Stimulated activated CD8-positive, alpha-beta memory T cell treated with anti-CD3 and anti-CD28 coated beads, Interleukin-2, amount 100 ng/mL, for 1 hour (primary cell): ENCODE measurements around the gene RPL9.
A peak's percentile ranks its signal among the peaks of the same experiment; 100 is the strongest.
"Not testable (repeated sequence)": the region's sequence is repeated elsewhere in the genome, so short reads cannot be mapped to it uniquely, and the experiment has no call there.

ENCODE experiments used
- DNase-seq, 2 donors: peaks; one replicate each; pipeline ENCODE4 v3.0.0-alpha.2; 2020; ENCODE audit warnings: low read depth in 2 of 2

The RPL9 gene

GRCh38 chr4:39458505-39459300, at the start of gene RPL9, which contains the start of gene LIAS:
Gene RPL9 (minus strand): TSS chr4:39458922. CDS start chr4:39458439, 483 bp downstream.
Gene LIAS (plus strand): TSS chr4:39459056. CDS start chr4:39459118, 62 bp downstream.
- peak; percentile 86 to 90 for DNase-seq

- DNase-seq = no peak
Measured at GRCh38 chr4:39505581-39505980, 46.9 kb upstream of the RPL9 start.

GRCh38 chr4:39504538-39504937, 45.8 kb upstream of the RPL9 start:
- DNase-seq = no peak

- not testable (repeated sequence) for DNase-seq
Measured at GRCh38 chr4:39502664-39503035, 43.9 kb upstream of the RPL9 start.

GRCh38 chr4:39502019-39502663, 43.4 kb upstream of the RPL9 start:
- no peak for DNase-seq

- no peak for DNase-seq
Measured at GRCh38 chr4:39498727-39499020, 40.0 kb upstream of the RPL9 start.

- no peak for DNase-seq
Measured at GRCh38 chr4:39497909-39498726, 39.4 kb upstream of the RPL9 start.

- no peak for DNase-seq
Measured at GRCh38 chr4:39495446-39496213, 36.9 kb upstream of the RPL9 start.

- no peak for DNase-seq
Measured at GRCh38 chr4:39494354-39494753, 35.6 kb upstream of the RPL9 start.

GRCh38 chr4:39490322-39490721, 31.6 kb upstream of the RPL9 start:
- no peak for DNase-seq

- no peak for DNase-seq
Measured at GRCh38 chr4:39486221-39486804, 27.6 kb upstream of the RPL9 start.

- no peak for DNase-seq
Measured at GRCh38 chr4:39484582-39485272, 26.0 kb upstream of the RPL9 start.

GRCh38 chr4:39480902-39481695, 22.4 kb upstream of the RPL9 start:
- DNase-seq = no peak

- no peak for DNase-seq
Measured at GRCh38 chr4:39480251-39480650, 21.5 kb upstream of the RPL9 start.

- no peak for DNase-seq
Measured at GRCh38 chr4:39476187-39476895, 17.6 kb upstream of the RPL9 start.

GRCh38 chr4:39472396-39472795, 13.7 kb upstream of the RPL9 start:
- DNase-seq = no peak

- no peak for DNase-seq
Measured at GRCh38 chr4:39470402-39470801, 11.7 kb upstream of the RPL9 start.

GRCh38 chr4:39469429-39470077, 10.8 kb upstream of the RPL9 start:
- DNase-seq = no peak

GRCh38 chr4:39467464-39467863, 8.7 kb upstream of the RPL9 start:
- DNase-seq = no peak
